GM19324 (cell line): Measurements from ENCODE around the gene FBXL14.

Experiments
- ATAC-seq: cut with Tn5 transposase; IDR thresholded peaks from one replicate; pipeline ENCODE4 v1.9.1; 2021; ENCODE audit warnings: mild to moderate bottlenecking, moderate library complexity; ENCODE audit not compliant: unreplicated experiment, low FRiP score

FBXL14 gene, protein sequence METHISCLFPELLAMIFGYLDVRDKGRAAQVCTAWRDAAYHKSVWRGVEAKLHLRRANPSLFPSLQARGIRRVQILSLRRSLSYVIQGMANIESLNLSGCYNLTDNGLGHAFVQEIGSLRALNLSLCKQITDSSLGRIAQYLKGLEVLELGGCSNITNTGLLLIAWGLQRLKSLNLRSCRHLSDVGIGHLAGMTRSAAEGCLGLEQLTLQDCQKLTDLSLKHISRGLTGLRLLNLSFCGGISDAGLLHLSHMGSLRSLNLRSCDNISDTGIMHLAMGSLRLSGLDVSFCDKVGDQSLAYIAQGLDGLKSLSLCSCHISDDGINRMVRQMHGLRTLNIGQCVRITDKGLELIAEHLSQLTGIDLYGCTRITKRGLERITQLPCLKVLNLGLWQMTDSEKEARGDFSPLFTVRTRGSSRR

DNA sequence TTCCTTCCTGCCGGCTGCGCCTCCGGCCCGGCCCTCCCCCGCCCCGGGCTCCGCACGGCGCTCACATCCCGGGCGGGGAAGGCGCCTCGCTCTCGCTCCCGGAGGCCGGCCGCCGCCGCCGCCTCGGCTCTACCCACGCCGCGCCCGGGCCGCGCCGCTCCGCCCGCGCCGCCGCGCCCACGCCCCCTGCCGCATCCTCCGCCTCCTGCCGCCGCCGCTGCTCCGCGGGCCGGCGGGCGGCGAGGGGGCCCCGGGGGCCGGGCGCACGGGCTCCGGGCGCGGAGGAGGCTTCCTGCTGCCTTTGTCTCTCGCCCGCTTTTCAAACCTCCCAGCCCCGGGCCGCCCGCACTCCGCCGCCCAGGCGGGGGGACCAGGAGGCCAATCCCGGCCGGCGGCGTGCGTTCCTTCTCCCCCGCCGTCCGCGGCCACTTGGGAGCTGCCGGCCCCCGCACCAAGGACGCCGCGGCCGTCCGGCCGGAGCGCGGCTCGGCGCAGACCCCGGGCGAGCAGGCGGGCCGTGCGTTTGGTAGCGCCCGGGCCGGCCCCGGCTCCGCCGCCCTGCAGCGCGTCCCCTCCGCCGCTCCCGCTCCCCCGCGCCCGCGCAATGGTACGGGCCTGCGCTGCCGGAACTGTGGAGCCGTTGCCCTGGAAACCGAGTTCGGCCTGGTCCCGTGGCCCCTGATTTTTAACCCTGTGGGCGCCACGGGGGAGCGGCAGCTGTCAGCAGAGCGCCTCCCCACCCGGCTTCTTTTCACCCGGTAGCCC lies at the start of gene FBXL14:
Gene FBXL14 (minus strand): TSS at position 321 of the 765 bp plus-strand sequence. CDS start 515 bp downstream, outside the sequence.
- ATAC-seq, result peak; percentile 73

- ATAC-seq, result no peak
These were observed 49.6 kb upstream of the FBXL14 start for GRCh38 chr12:1643905-1644533.

GRCh38 chr12:1643043-1643442 lies 48.7 kb upstream of the FBXL14 start:
- ATAC-seq, result no peak

GRCh38 chr12:1642513-1642912 lies 48.1 kb upstream of the FBXL14 start:
- ATAC-seq, result no peak

DNA sequence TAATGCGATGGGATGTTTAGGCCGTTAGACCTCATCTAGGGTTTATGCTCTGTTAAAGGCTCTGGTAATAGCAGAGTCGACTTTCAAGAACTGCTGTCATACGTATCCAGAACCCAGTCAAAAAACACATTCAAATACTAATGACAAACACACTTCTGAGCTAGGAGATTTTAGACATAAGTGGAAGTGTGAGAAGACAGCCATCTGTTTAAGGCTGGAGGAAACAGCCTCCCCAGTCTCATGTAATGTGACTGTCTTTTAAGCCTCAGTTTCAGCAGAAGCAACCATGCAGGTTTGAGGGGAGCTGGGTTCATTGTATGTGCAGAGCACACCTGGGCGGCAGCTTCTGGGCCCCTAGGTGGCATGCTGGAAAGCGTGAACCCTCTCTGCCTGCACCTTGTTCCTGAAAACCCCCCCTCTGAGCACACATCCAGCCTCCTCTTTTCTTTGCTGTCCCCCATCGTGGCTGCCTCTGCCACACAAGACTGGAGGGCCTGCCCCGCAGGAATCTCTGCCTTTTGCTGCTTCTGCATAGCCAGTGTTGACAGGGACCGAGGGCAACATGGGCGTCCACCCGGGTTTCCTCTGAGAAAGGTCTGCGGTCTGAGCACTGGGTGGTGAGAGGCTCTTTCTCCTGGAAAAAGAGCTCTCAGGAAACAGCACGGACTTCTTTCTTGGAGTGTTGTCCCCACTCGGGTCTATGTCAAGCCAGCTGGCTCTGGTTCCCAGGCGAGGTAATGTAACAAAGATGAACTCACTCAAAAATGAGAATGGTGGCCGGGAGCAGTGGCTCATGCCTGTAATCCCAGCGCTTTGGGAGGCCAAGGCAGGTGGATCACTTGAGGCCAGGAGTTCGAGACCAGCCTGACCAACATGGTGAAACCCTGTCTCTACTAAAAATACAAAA lies 46.2 kb upstream of the FBXL14 start:
- no peak for ATAC-seq

GRCh38 chr12:1639538-1639937 lies 45.2 kb upstream of the FBXL14 start:
- ATAC-seq, result no peak

DNA sequence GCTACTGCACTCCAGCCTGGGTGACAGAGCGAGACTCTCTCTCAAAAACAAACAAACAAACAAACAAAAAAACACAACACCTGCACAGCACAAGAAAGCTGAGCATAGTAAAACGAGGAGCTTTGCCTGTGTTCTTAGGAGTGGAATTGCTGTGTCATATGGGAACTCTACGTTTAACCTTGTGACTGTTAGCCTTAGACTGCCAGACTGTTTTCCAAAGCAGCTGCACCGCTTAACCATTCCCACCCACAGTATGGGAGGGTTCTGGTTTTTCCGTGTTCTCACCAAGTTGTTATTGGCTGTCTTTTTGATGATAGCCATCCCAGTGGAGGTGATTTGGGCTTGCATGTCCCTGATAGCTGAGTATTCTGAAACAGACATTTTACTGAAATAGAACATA lies 43.8 kb upstream of the FBXL14 start:
- no peak for ATAC-seq

DNA sequence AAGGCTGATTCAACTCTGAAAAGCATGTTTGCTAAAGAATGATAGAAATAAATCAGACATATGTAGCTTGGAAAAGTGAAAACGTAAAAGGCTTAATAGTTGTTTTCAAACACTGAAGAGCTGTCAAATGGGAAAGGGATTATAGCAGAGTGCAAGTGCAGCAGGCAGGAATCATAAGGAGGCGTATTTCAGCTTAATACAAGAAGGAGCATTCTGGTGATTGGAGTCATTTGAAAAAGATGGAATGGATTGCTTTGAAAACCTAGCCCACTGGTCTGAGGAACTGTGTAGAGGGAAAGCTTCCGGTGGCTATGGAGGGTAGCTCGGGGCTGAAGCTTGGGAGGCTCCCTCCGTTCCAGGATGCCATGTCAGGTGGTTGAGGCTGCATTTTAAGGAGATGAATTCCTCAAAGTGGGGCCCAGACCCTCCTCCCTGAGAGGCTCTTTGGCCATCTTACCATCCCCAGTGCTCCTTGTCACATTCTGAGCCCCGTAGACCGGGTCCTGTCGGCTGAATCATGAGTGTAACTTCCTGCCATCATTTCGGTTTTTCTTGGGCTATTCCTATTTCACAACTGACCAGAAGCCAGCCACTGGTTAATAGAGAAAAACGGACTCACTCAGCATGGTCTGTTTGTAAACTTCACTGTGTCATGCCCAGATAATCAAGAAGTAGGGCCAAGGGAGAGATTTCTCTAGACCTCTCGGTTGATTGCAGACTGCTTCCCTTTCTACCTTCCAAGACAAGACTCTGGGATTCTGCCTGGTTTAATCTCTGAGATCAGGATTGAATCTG lies 41.1 kb upstream of the FBXL14 start:
- no peak for ATAC-seq

DNA sequence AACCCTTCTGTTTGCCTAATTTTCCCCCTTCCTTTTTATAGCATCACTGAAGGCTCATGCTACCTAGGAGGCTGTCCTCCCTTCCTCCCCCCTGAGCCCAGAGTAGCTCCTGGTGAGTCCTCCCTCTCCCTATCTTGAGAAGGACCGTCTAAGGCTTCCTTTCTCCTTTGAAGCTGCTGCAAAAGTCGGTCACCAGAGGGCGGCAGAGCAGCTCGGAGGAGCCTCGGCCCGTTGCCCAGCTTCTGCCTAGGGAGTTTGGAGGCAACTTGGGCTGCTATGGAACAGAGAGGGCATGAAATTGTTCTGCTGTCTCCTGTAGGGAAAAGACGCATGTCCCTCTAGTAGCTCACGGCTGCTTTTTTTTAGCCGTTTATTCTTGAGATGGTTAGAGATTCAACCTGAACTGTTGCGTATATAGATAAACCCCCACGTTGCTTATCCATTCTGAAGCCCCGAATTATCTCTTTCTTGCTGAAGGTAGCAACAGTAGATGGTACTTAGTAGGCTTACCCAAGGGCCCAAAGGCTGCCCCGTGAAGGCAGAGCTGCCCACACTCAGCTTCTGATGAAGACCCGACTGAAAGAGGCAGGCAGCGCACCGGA lies 40.3 kb upstream of the FBXL14 start:
- ATAC-seq, result no peak

GRCh38 chr12:1634149-1634548 lies 39.8 kb upstream of the FBXL14 start:
- ATAC-seq, result no peak

DNA sequence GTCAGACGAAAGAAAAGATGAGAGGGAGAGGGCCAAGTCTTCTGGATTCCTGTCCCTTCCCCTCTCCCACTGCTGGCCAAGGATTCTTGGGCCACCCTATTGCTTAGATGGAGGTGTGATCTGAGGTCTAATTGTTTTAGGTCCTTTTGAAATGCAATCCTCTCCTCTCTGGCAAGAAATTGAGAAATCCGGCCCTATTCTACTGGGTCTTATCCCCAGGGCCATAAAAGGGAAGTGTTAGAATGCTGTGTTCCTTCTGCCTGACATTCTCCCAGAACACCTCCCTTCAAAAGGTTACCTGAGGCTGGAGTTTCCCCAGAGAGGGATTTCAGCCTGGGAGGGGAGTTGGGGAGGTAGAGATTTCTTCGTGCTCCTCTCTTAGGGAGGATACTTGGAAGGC lies 39.1 kb upstream of the FBXL14 start:
- ATAC-seq, result no peak

DNA sequence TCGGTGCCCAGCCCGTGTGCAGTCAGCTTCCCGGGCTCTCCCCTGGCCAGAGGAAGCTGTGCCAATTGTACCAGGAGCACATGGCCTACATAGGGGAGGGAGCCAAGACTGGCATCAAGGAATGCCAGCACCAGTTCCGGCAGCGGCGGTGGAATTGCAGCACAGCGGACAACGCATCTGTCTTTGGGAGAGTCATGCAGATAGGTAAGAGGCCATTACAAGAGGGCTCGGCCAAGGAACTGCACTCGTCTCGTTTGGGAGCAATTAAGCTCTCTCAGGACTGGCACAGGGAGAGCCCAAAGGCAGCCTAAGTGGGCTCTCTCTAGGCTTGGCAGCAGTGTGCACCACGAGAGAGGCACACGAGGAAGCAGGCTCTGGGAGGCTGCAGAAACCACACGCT lies 38.3 kb upstream of the FBXL14 start:
- no peak for ATAC-seq

- no peak for ATAC-seq
These were observed 36.6 kb upstream of the FBXL14 start for GRCh38 chr12:1630827-1631591.

DNA sequence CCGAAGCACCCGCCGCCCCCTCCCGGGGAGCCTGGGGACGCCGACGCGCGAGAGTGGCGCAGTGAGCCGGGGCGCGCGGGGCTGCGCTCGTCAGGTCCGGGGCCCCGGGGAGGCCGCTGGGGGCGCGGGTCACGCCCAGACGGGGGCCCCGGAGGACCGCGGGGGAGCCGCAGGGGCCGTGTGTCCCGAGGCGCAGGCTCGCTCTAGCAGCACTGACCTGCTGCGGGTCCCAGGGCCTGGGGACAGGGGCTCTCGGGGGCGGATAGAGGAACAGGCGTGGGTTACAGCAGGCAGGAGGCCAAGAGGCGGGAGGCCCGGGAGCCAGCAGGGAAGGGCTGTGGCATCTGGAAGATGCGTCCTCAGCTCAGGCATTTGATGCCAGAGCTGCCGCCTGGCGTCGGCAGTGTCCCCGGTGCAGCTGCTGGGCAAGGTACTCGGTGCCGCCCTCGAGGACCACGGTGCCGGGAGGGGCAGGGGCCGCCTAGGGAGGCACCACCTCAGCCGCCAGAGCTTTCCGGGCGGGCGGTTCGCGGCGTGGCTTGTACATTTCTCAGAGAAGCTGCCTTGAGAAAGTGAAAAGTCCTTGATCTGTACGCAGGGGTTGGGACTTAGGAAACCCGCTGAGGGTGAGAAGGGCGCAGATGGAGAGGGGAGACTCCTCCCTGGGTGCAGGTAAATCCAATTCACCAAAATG lies 35.9 kb upstream of the FBXL14 start:
- ATAC-seq, result no peak

DNA sequence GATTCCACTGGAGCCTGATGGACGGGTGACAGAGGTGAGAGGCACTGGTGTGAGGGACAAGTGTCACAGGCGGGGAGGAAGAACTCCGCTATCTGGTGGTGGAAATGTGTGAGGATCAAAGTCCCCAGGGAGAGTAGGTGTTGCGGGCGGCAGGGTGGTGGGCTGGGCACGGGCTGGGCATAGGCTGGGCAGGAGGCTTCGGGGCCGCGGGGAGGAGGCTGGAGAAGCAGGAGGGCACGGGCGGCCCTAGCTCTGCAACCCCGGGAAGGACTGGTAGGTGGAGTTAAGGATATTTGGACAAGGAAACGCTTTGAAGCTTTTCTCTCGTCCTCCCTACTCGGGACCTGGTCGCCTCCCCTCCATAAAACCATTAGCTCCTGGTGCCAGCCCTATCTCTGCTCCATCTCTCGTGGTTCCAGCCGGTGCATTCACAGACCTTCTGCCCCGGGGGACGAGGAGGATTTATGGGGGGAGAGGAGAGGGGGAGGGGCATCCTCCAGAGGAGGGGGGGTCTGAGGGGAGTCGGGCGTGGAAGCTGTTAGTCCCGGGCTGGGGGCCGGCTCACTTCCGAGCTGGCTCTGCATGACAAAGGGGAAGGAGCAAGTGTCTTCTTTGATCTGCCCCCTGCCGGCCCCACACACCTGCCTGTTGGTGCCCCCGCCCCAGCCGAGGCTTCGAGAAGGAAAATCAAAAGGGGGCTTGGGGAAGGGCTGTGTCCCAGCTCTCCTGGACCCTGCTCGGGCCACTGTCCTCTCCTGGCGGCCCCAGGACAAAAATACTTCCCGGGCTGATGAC lies 35.2 kb upstream of the FBXL14 start:
- no peak for ATAC-seq

GRCh38 chr12:1628666-1629337 lies 34.4 kb upstream of the FBXL14 start, which contains the start of gene WNT5B:
WNT5B (plus strand) TSS chr12:1629231; CDS start chr12:1631355, 2,124 bp downstream.
- ATAC-seq, result no peak
